ENCODE data around the gene NTSR2. TPM values are rescaled to one million over a fixed set of nuclear protein-coding genes. Genes with fewer than 3 reads are reported as not detected.

Gene NTSR2
- total RNA-seq, 1 donor from 2014 or later, result not detected

DNA sequence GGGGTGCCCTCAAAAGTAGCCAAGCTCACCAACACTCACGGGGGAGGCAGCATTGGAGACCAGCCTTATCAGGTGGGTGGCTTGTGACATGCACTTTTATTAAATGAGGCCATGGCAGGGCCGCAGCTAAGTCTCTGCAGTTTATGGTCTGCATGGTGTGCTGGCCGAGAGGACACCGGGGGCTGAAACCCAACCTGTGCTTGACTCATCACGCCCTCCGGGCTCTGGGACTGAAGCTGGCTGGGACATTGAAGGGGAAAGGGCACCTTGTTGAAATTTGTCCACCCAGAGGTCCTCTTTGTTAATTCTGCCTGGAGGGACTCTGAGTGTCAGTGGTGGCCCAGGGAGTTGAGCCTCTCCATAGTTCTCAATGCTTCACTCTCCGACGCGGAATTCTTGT lies 17.7 kb upstream of the NTSR2 start:
- H3K4me2 ChIP-seq, result peak overlapping the region; percentile 69
- peaks cover 6% of the 10 kb centered on the region for H3K27me3 ChIP-seq
- Mint-ChIP-seq H3K9me3 (no peaks in the 10 kb centered on the region), H3K4me3 (no peak overlapping the region), H3K27ac (no peak overlapping the region), H3K27me3 (ENCODE audit: insufficient read depth, low read depth) (peaks cover 8% of the 10 kb centered on the region), H3K4me1 (peaks cover 18% of the 10 kb centered on the region), H3K36me3 (no peaks in the 10 kb centered on the region)
- H3K4me3 ChIP-seq, result no peak overlapping the region
- H3K27ac ChIP-seq, result no peak overlapping the region
- H3K79me2 ChIP-seq (ENCODE audit: low read depth), result no peaks in the 10 kb centered on the region
- no peak overlapping the region for H3K9ac ChIP-seq
- no peak for TF ChIP-seq EZH2phosphoT487 (IDR thresholded peaks at IDR 0.05)
- no peak for TF ChIP-seq EZH2 (IDR thresholded peaks at IDR 0.05)
- TF ChIP-seq, protein P1, sequence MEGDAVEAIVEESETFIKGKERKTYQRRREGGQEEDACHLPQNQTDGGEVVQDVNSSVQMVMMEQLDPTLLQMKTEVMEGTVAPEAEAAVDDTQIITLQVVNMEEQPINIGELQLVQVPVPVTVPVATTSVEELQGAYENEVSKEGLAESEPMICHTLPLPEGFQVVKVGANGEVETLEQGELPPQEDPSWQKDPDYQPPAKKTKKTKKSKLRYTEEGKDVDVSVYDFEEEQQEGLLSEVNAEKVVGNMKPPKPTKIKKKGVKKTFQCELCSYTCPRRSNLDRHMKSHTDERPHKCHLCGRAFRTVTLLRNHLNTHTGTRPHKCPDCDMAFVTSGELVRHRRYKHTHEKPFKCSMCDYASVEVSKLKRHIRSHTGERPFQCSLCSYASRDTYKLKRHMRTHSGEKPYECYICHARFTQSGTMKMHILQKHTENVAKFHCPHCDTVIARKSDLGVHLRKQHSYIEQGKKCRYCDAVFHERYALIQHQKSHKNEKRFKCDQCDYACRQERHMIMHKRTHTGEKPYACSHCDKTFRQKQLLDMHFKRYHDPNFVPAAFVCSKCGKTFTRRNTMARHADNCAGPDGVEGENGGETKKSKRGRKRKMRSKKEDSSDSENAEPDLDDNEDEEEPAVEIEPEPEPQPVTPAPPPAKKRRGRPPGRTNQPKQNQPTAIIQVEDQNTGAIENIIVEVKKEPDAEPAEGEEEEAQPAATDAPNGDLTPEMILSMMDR (IDR thresholded peaks at IDR 0.05), result no peak
- DNase-seq (ENCODE audit: low spot score), result no peak
- no peaks in the 10 kb centered on the region for H3K9me3 ChIP-seq (ENCODE audit: low read depth)
- H3K36me3 ChIP-seq, result no peaks in the 10 kb centered on the region
- H3F3A ChIP-seq (ENCODE audit: low read depth), result peaks cover 12% of the 10 kb centered on the region
- H4K20me1 ChIP-seq (ENCODE audit: low read depth), result no peaks in the 10 kb centered on the region
- H2AFZ ChIP-seq (replicated peaks), result peak overlapping the region; percentile 97
- H3K4me1 ChIP-seq, result peaks cover 11% of the 10 kb centered on the region

DNA sequence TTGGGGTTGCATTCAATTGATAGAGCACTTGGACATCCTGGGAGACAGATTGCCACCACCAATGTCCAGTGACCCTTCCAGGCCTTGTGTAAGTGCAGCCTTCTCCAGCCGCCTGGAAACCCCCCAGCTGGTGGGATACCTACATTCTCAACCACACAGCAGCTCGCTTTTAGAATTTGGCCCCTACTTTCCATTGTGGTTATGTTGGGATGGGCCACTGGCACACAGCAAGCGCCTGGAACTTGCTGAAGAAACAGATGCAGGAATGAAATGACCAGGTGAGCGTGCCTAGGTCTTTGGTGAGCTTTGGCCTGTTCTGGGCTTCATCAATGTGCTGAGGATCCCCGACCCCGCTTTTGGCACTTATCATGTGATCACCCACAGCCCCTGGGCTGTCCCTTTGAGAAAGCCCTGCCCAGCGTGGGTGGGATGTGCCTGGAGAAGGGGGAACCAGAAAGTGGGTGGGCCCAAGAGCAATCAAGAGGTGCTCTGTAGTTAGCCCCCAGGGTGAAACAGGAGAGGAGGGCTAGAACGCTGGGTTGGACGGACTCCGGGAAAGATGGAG lies 16.0 kb upstream of the NTSR2 start:
- Histone ChIP-seq H3K4me1 (peaks cover 18% of the 10 kb centered on the region), H4K20me1 (ENCODE audit: low read depth) (no peaks in the 10 kb centered on the region), H3K9me3 (ENCODE audit: low read depth) (no peaks in the 10 kb centered on the region), H3K36me3 (no peaks in the 10 kb centered on the region), H3K79me2 (ENCODE audit: low read depth) (no peaks in the 10 kb centered on the region), H3K4me3 (no peak overlapping the region), H3K27me3 (peaks cover 6% of the 10 kb centered on the region), H3K9ac (no peak overlapping the region), H3F3A (ENCODE audit: low read depth) (peaks cover 12% of the 10 kb centered on the region), H2AFZ (replicated peaks) (no peak overlapping the region), H3K4me2 (no peak overlapping the region), H3K27ac (no peak overlapping the region)
- TF ChIP-seq EZH2phosphoT487 (IDR thresholded peaks at IDR 0.05) (no peak), EZH2 (IDR thresholded peaks at IDR 0.05) (no peak)
- TF ChIP-seq, protein P1 (IDR thresholded peaks at IDR 0.05), result no peak
- DNase-seq (ENCODE audit: low spot score), result no peak
- Mint-ChIP-seq H3K4me1 (peaks cover 29% of the 10 kb centered on the region), H3K36me3 (no peaks in the 10 kb centered on the region), H3K4me3 (no peak overlapping the region), H3K27ac (no peak overlapping the region), H3K9me3 (no peaks in the 10 kb centered on the region), H3K27me3 (ENCODE audit: insufficient read depth, low read depth) (peaks cover 8% of the 10 kb centered on the region)

DNA sequence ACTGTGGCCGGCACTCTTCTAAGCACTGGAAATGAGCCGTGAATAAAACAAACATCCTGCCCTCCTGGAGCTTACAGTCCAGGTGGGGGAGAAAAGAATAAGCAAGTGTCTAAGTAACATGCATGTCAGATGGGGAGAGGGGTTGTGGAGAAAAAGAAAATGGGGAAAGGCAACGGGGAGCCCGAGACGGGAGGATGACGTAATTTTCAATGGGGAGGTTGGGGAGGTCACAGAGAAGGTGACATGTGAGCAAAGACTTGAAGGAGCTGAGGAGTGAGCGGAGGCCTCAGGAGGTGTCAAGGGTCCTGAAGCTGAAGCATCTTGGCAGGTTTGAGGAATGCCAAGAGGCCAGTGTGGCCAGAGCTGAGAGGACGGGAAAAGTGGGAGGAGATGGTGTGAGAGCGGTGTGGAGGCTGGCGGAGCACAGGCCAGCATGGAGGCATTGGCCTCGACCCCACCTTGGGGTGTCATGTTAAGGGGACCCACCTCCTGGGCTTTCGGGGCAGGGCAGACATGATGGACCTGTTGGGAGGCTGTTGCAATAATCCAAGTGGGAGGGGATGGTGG lies 15.0 kb upstream of the NTSR2 start:
- peaks cover 38% of the 10 kb centered on the region for H3K4me1 Mint-ChIP-seq
- Histone ChIP-seq H4K20me1 (ENCODE audit: low read depth) (no peaks in the 10 kb centered on the region), H3K4me2 (no peak overlapping the region), H3K27me3 (peaks cover 6% of the 10 kb centered on the region), H3K36me3 (no peaks in the 10 kb centered on the region), H3K4me3 (no peak overlapping the region), H3K4me1 (peaks cover 18% of the 10 kb centered on the region), H3K9me3 (ENCODE audit: low read depth) (no peaks in the 10 kb centered on the region), H3K9ac (no peak overlapping the region), H3F3A (ENCODE audit: low read depth) (peaks cover 12% of the 10 kb centered on the region), H3K79me2 (ENCODE audit: low read depth) (no peaks in the 10 kb centered on the region), H2AFZ (replicated peaks) (no peak overlapping the region), H3K27ac (no peak overlapping the region)
- no peak overlapping the region for H3K4me3 Mint-ChIP-seq
- no peaks in the 10 kb centered on the region for H3K36me3 Mint-ChIP-seq
- H3K9me3 Mint-ChIP-seq, result no peaks in the 10 kb centered on the region
- no peak overlapping the region for H3K27ac Mint-ChIP-seq
- no peak for DNase-seq (ENCODE audit: low spot score)
- peaks cover 8% of the 10 kb centered on the region for H3K27me3 Mint-ChIP-seq (ENCODE audit: insufficient read depth, low read depth)
- TF ChIP-seq, protein P1 (IDR thresholded peaks at IDR 0.05), result no peak
- TF ChIP-seq EZH2 (IDR thresholded peaks at IDR 0.05) (no peak), EZH2phosphoT487 (IDR thresholded peaks at IDR 0.05) (no peak)

Measured in neural progenitor cell (in vitro differentiated cells).